Body of pancreas (tissue), 4 donors: ENCODE data around the gene ADAMTSL1.

Source experiments
- POLR2A ChIP-seq, 3 donors: fragments of 450-650 bp; IDR thresholded peaks; one replicate each; pipeline ENCODE4 v1.6.1; 2016; ENCODE audit warnings: antibody characterized with exemption in 3 of 3, mild to moderate bottlenecking in 2 of 3
- TF ChIP-seq, protein P1 (sequence below), 7 experiments: fragments of 450-650 bp in 4 of 7; fragments of 200-600 bp in 3 of 7; sonication (generic) in 3 of 7; IDR thresholded peaks; one replicate each; pipeline ENCODE4 v1.5.1; 2016 to 2019; ENCODE audit warnings: antibody characterized with exemption in 7 of 7

DNA sequence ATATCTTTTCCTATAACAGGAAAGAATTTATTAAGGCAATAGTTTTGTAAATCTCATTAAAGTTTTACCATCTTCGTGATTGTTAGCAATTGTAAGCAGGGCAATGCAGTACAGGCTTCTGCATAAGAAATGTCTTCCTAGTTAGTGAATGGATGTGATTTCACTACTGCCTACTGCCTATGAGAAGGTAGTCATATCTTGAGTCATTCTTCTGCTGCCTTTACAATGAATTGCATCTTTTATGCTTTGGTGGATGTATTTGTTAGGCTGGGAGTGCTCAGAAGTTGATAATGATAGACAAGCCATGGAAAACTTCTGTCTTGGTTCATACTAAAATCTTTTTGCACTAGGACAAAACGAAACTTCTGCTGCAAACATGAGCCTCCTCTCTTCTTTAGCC, 128.0 kb downstream of the ADAMTSL1 start:
- TF ChIP-seq, protein P1, sequence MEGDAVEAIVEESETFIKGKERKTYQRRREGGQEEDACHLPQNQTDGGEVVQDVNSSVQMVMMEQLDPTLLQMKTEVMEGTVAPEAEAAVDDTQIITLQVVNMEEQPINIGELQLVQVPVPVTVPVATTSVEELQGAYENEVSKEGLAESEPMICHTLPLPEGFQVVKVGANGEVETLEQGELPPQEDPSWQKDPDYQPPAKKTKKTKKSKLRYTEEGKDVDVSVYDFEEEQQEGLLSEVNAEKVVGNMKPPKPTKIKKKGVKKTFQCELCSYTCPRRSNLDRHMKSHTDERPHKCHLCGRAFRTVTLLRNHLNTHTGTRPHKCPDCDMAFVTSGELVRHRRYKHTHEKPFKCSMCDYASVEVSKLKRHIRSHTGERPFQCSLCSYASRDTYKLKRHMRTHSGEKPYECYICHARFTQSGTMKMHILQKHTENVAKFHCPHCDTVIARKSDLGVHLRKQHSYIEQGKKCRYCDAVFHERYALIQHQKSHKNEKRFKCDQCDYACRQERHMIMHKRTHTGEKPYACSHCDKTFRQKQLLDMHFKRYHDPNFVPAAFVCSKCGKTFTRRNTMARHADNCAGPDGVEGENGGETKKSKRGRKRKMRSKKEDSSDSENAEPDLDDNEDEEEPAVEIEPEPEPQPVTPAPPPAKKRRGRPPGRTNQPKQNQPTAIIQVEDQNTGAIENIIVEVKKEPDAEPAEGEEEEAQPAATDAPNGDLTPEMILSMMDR (IDR thresholded peaks at IDR 0.05): no peak
- no peak for TF ChIP-seq POLR2A (IDR thresholded peaks at IDR 0.05)
